ENCODE results near the gene ROBO4.

Gene ROBO4

GRCh38 chr11:124889191-124890091 is 8.2 kb downstream of the ROBO4 start:
- no peak for DNase-seq (ENCODE audit: low read depth in 2 of 2)

- no peak for DNase-seq (ENCODE audit: low read depth in 2 of 2)
Observed at GRCh38 chr11:124887667-124888013, 10.0 kb downstream of the ROBO4 start.

GRCh38 chr11:124886978-124887666 is 10.5 kb downstream of the ROBO4 start:
- DNase-seq (ENCODE audit: low read depth in 2 of 2): no peak

- DNase-seq (ENCODE audit: low read depth in 2 of 2): no peak
Observed at GRCh38 chr11:124886476-124886875, 11.2 kb downstream of the ROBO4 start.

GRCh38 chr11:124884869-124885479 is 12.7 kb downstream of the ROBO4 start:
- DNase-seq (ENCODE audit: low read depth in 2 of 2): no peak

GRCh38 chr11:124884340-124884739 is 13.3 kb downstream of the ROBO4 start:
- DNase-seq (ENCODE audit: low read depth in 2 of 2): no peak

GRCh38 chr11:124882339-124883071 is 15.2 kb downstream of the ROBO4 start:
- no peak for DNase-seq (ENCODE audit: low read depth in 2 of 2)

- DNase-seq (ENCODE audit: low read depth in 2 of 2): no peak
Observed at GRCh38 chr11:124880958-124881357, 16.7 kb downstream of the ROBO4 start.

GRCh38 chr11:124880290-124880611 is 17.4 kb downstream of the ROBO4 start:
- DNase-seq (ENCODE audit: low read depth in 2 of 2): no peak

GRCh38 chr11:124879493-124880289 is 18.0 kb downstream of the ROBO4 start:
- DNase-seq (ENCODE audit: low read depth in 2 of 2): no peak

GRCh38 chr11:124878759-124879492 is 18.7 kb downstream of the ROBO4 start:
- no peak for DNase-seq (ENCODE audit: low read depth in 2 of 2)

- DNase-seq (ENCODE audit: low read depth in 2 of 2): no peak
Observed at GRCh38 chr11:124877910-124878758, 19.5 kb downstream of the ROBO4 start.

GRCh38 chr11:124877631-124877909 is 20.1 kb downstream of the ROBO4 start:
- no peak for DNase-seq (ENCODE audit: low read depth in 2 of 2)

- DNase-seq (ENCODE audit: low read depth in 2 of 2): no peak
Observed at GRCh38 chr11:124876818-124877630, 20.6 kb downstream of the ROBO4 start.

GRCh38 chr11:124875943-124876817 is 21.5 kb downstream of the ROBO4 start:
- peak; percentile 67 to 71 for DNase-seq (ENCODE audit: low read depth in 2 of 2)

- no peak for DNase-seq (ENCODE audit: low read depth in 2 of 2)
Observed at GRCh38 chr11:124875401-124875800, 22.3 kb downstream of the ROBO4 start.

GRCh38 chr11:124874571-124875255 is 23.0 kb downstream of the ROBO4 start:
- DNase-seq (ENCODE audit: low read depth in 2 of 2): no peak

Data from stimulated activated CD4-positive, alpha-beta T cell treated with anti-CD3 and anti-CD28 coated beads, Interleukin-1b, Interleukin-23, amount 100 ng/mL, for 4 hours (primary cell).